GM12878 (cell line): Measurements from ENCODE around the gene FKBP8.

Experiments used
- ASH2L ChIP-seq: fragments of 300-600, 200-600 bp; sonication (generic); IDR thresholded peaks from 2 replicates; pipeline ENCODE4 v1.6.1; 2017; ENCODE audit warnings: low read depth, mild to moderate bottlenecking, borderline replicate concordance
- CBFB ChIP-seq: IDR thresholded peaks from 2 replicates; pipeline ENCODE4 v1.6.1; 2016; ENCODE audit warnings: antibody characterized with exemption, low read depth
- FOXK2 ChIP-seq: fragments of 450-650 bp; IDR thresholded peaks from 2 replicates; pipeline ENCODE4 v1.6.1; 2017; ENCODE audit warnings: mild to moderate bottlenecking, moderate library complexity
- JUND ChIP-seq: IDR thresholded peaks from 2 replicates; pipeline ENCODE4 v1.6.1; 2012; ENCODE audit warnings: low read depth, mild to moderate bottlenecking, low read length, improper control_type of control experiment, moderate library complexity
- MEF2A ChIP-seq: IDR thresholded peaks from 2 replicates; pipeline ENCODE4 v1.6.1; 2011; ENCODE audit warnings: low read depth, mild to moderate bottlenecking, low read length, moderate library complexity; ENCODE audit not compliant: insufficient read depth
- POLR2A ChIP-seq: IDR thresholded peaks from 2 replicates; pipeline ENCODE4 v1.6.1; 2011; ENCODE audit warnings: low read depth, mild to moderate bottlenecking, low read length
- RB1 ChIP-seq: fragments of 450-650 bp; formaldehyde crosslinking; IDR thresholded peaks from 2 replicates; pipeline ENCODE4 v1.6.1; 2017; ENCODE audit warnings: mild to moderate bottlenecking, borderline replicate concordance
- SMC3 ChIP-seq: IDR thresholded peaks from 2 replicates; pipeline ENCODE4 v1.6.1; 2011; ENCODE audit warnings: low read length, improper control_type of control experiment, borderline replicate concordance
- SP1 ChIP-seq: IDR thresholded peaks from one replicate; pipeline ENCODE4 v1.6.1; 2011; ENCODE audit warnings: low read depth, low read length

DNA sequence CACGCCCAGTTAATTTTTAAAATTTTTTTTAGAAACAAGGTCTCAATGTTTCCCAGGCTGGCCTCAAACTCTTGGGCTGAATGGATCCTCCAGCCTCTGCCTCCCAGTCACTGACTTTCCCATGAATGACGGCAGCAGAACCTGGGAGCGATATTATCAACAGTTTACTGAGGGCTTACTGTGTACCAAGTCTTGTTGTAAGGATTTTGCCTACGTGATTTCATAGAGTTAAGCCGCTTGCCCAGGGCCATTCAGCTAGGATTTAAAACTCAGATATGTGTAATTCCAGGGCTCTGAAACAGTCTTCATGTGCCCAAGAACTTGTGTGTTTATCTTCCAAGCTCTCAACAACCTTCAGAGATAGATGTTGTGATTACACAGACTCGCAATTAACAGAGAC, 8.3 kb upstream of the FKBP8 start:
- no peak for TF ChIP-seq SP1
- TF ChIP-seq SMC3 = no peak
- TF ChIP-seq MEF2A = no peak
- no peak for TF ChIP-seq RB1
- no peak for TF ChIP-seq ASH2L
- TF ChIP-seq POLR2A = no peak
- no peak for TF ChIP-seq CBFB
- no peak for TF ChIP-seq JUND
- TF ChIP-seq FOXK2 = no peak
